Measurements from ENCODE around the gene PRDX1. TPM values are rescaled to one million over a fixed set of nuclear protein-coding genes. Genes with fewer than 3 reads are reported as not detected.
A peak's percentile ranks its signal among the peaks of the same experiment; 100 is the strongest.
"Not testable (repeated sequence)": the region's sequence is repeated elsewhere in the genome, so short reads cannot be mapped to it uniquely, and the experiment has no call there.

The PRDX1 gene
- total and polyA plus RNA-seq, 2 of the 4 experiments (the other 2 are of a cell fraction): 612 to 883 TPM

GRCh38 chr1:45523516-45523915, 1.8 kb upstream of the PRDX1 start:
- POLR2A ChIA-PET (ENCODE audit: unreplicated experiment); H2AFZ ChIP-seq (replicated peaks; ENCODE audit: low read length, poor library complexity): not testable (repeated sequence)
- CTCF ChIA-PET: interaction anchor here (0.6 kb wide), 1 partner anchor 36 kb away, joined by 3 read pairs; no protein-coding TSS in a partner anchor

More at GRCh38 chr1:45523516-45523915, 1.8 kb upstream of the PRDX1 start:
- intact Hi-C loops (cut with micrococcal nuclease): loop anchor here (5.0 kb wide), 1 partner anchor 359 kb away; no protein-coding TSS in a partner anchor
- H4K5ac ChIP-seq (ENCODE audit: low read depth, low read length); H3K9me1 ChIP-seq (ENCODE audit: insufficient read depth, low read length); H4K91ac ChIP-seq (ENCODE audit: insufficient read depth, low read depth, low read length); H3K9me3 ChIP-seq (ENCODE audit: control insufficient read depth, insufficient read depth, low read length); BruUV-seq (replicated peaks); in situ Hi-C loops (cut with MboI; ENCODE audit: low sequenced_read_pairs); H3K27ac ChIP-seq (ENCODE audit: insufficient read depth, low read length); H3K4me1 ChIP-seq (ENCODE audit: control insufficient read depth, insufficient read depth, low read length); H3K4ac ChIP-seq (ENCODE audit: low read depth, low read length); H3K18ac ChIP-seq (ENCODE audit: low read depth, low read length); H3K9ac ChIP-seq (ENCODE audit: low read depth, low read length); H3K27me3 ChIP-seq (ENCODE audit: control insufficient read depth, insufficient read depth, low read length); H3K23ac ChIP-seq (ENCODE audit: low read depth, low read length); H2BK20ac ChIP-seq (ENCODE audit: low read depth, low read length); H3K14ac ChIP-seq (replicated peaks; ENCODE audit: low read depth, low read length); H2BK15ac ChIP-seq (ENCODE audit: low read depth, low read length); H3K4me2 ChIP-seq (ENCODE audit: low read depth, low read length); H3K56ac ChIP-seq (ENCODE audit: extremely low read depth, insufficient read depth, low read length); H2AK9ac ChIP-seq (replicated peaks; ENCODE audit: low read depth, low read length, poor library complexity); H3K36me3 ChIP-seq (ENCODE audit: control insufficient read depth, insufficient read depth, low read length); H3K4me3 ChIP-seq (ENCODE audit: insufficient read depth, low read depth, low read length); H2AK5ac ChIP-seq (ENCODE audit: low read depth, low read length); ATAC-seq (ENCODE audit: low read depth); DNase-seq; dilution Hi-C loops (cut with HindIII; ENCODE audit: low sequenced_read_pairs, unreplicated experiment): not testable (repeated sequence)
- H4K20me1 ChIP-seq (ENCODE audit: insufficient read depth, low read length): peaks cover 30% of the 10 kb centered on the region
- 0 out of 2 replicates have a peak overlapping the region, but pooled peaks have one; percentile 97 for H2BK120ac ChIP-seq (ENCODE audit: low read depth, low read length)
- H4K8ac ChIP-seq (ENCODE audit: low read depth in 2 of 2, low read length in 2 of 2): peak overlapping the region in 1 of 2 experiments; percentile 40; a peak in 2 of 4 replicates
- peak overlapping the region; percentile 30 for H2BK5ac ChIP-seq (ENCODE audit: low read depth, low read length, poor library complexity, severe bottlenecking)
- WGBS, 2 experiments (ENCODE audit: extremely low coverage in 2 of 2, insufficient read length in 1 of 2): no CpG with 5 or more reads among the region's 2 CpGs
- H3K79me1 ChIP-seq (ENCODE audit: low read depth in 1 of 2, low read length in 2 of 2): peaks cover 3 to 17% of the 10 kb centered on the region in 2 experiments; a peak in 2 of 4 replicates

Measured in IMR-90 (cell line).